RCC 7860 (cell line): ENCODE data around the gene AIPL1.
"Not testable (repeated sequence)": the region's sequence is repeated elsewhere in the genome, so short reads cannot be mapped to it uniquely, and the experiment has no call there.

Source experiments
- DNase-seq: peaks from one replicate; pipeline ENCODE4 v3.0.0-alpha.2; 2015; ENCODE audit warnings: low spot score
- FAIRE-seq: peaks from 2 replicates; lab custom pipeline; 2012; peaks lifted over from hg19 to GRCh38; lab: Jason Lieb, UNC

Gene AIPL1

GRCh38 chr17:6435051-6435450 is at the start of gene AIPL1:
Gene AIPL1 (minus strand): TSS chr17:6435121. CDS start chr17:6435104, 17 bp downstream.
- FAIRE-seq (no peak), DNase-seq (no peak)

- DNase-seq, result no peak
- FAIRE-seq, result no peak
These were observed 48.6 kb upstream of the AIPL1 start for GRCh38 chr17:6483507-6483906.

GRCh38 chr17:6482796-6483195 is 47.9 kb upstream of the AIPL1 start:
- DNase-seq, FAIRE-seq: not testable (repeated sequence)

GRCh38 chr17:6482105-6482455 is 47.2 kb upstream of the AIPL1 start:
- no peak for FAIRE-seq

GRCh38 chr17:6480303-6480675 is 45.4 kb upstream of the AIPL1 start:
- no peak for FAIRE-seq
- no peak for DNase-seq

More at GRCh38 chr17:6482105-6482455, 47.2 kb upstream of the AIPL1 start:
- no peak for DNase-seq

- DNase-seq (no peak), FAIRE-seq (no peak)
These were observed 44.8 kb upstream of the AIPL1 start for GRCh38 chr17:6479622-6480302.

- FAIRE-seq (no peak), DNase-seq (no peak)
These were observed 43.6 kb upstream of the AIPL1 start for GRCh38 chr17:6478486-6478885.

- FAIRE-seq, result no peak
- DNase-seq, result no peak
These were observed 43.0 kb upstream of the AIPL1 start for GRCh38 chr17:6477831-6478383.

- FAIRE-seq, result no peak
These were observed 41.9 kb upstream of the AIPL1 start for GRCh38 chr17:6476810-6477179.

GRCh38 chr17:6476076-6476809 is 41.3 kb upstream of the AIPL1 start:
- no peak for FAIRE-seq
- DNase-seq, result no peak

More at GRCh38 chr17:6476810-6477179, 41.9 kb upstream of the AIPL1 start:
- DNase-seq, result peak; percentile 30

- DNase-seq (no peak), FAIRE-seq (no peak)
These were observed 40.5 kb upstream of the AIPL1 start for GRCh38 chr17:6475411-6475810.

GRCh38 chr17:6474906-6475305 is 40.0 kb upstream of the AIPL1 start:
- DNase-seq, result no peak

GRCh38 chr17:6474376-6474775 is 39.5 kb upstream of the AIPL1 start:
- DNase-seq, result no peak
- FAIRE-seq, result no peak

More at GRCh38 chr17:6474906-6475305, 40.0 kb upstream of the AIPL1 start:
- no peak for FAIRE-seq

- DNase-seq (peak; percentile 62), FAIRE-seq (peak; percentile 4)
These were observed 38.3 kb upstream of the AIPL1 start for GRCh38 chr17:6473128-6473767.

GRCh38 chr17:6472517-6472916 is 37.6 kb upstream of the AIPL1 start:
- no peak for FAIRE-seq
- DNase-seq, result no peak

GRCh38 chr17:6471531-6472465 is 36.9 kb upstream of the AIPL1 start:
- DNase-seq (peak; percentile 49), FAIRE-seq (no peak)

GRCh38 chr17:6470751-6471521 is 36.0 kb upstream of the AIPL1 start:
- no peak for DNase-seq
- FAIRE-seq, result no peak

GRCh38 chr17:6470146-6470718 is 35.3 kb upstream of the AIPL1 start:
- FAIRE-seq, result no peak
- no peak for DNase-seq

- DNase-seq (no peak), FAIRE-seq (no peak)
These were observed 33.3 kb upstream of the AIPL1 start for GRCh38 chr17:6468051-6468790.
